NCI-H510A treated with DMSO at 0.1 percent for 48 hours (cell line): ENCODE data around the gene LEMD2.
A peak's percentile ranks its signal among the peaks of the same experiment; 100 is the strongest.
"Not testable (repeated sequence)": the region's sequence is repeated elsewhere in the genome, so short reads cannot be mapped to it uniquely, and the experiment has no call there.

Experiments used
- DNase-seq: peaks from one replicate; lab custom pipeline; 2025; lab: John Stamatoyannopoulos, UW

Gene LEMD2

GRCh38 chr6:33788694-33789549 lies at the start of gene LEMD2:
Gene LEMD2, minus strand, starts transcription at chr6:33789130. Its CDS starts 14 bp downstream, at chr6:33789116.
- peak; percentile 94 for DNase-seq

- peak; percentile 34 for DNase-seq
These were observed 49.2 kb upstream of the LEMD2 start for GRCh38 chr6:33837971-33838665.

GRCh38 chr6:33836806-33837469 lies 48.0 kb upstream of the LEMD2 start:
- no peak for DNase-seq

- peak; percentile 20 for DNase-seq
These were observed 45.8 kb upstream of the LEMD2 start for GRCh38 chr6:33834401-33835392.

GRCh38 chr6:33833599-33833998 lies 44.7 kb upstream of the LEMD2 start:
- no peak for DNase-seq

GRCh38 chr6:33832831-33833230 lies 43.9 kb upstream of the LEMD2 start:
- not testable (repeated sequence) for DNase-seq

- DNase-seq: not testable (repeated sequence)
These were observed 42.8 kb upstream of the LEMD2 start for GRCh38 chr6:33831725-33832124.

- DNase-seq: no peak
These were observed 41.8 kb upstream of the LEMD2 start for GRCh38 chr6:33830635-33831240.

GRCh38 chr6:33828764-33829731 lies 40.1 kb upstream of the LEMD2 start:
- DNase-seq: peak; percentile 58

- DNase-seq: peak; percentile 89
These were observed 39.5 kb upstream of the LEMD2 start for GRCh38 chr6:33828452-33828763.

- peak; percentile 77 for DNase-seq
These were observed 38.9 kb upstream of the LEMD2 start for GRCh38 chr6:33827546-33828451.

GRCh38 chr6:33826537-33826936 lies 37.6 kb upstream of the LEMD2 start:
- peak; percentile 62 for DNase-seq

- peak; percentile 87 for DNase-seq
These were observed 35.7 kb upstream of the LEMD2 start for GRCh38 chr6:33824461-33825154.

- no peak for DNase-seq
These were observed 34.9 kb upstream of the LEMD2 start for GRCh38 chr6:33823806-33824205.

GRCh38 chr6:33822575-33823395 lies 33.9 kb upstream of the LEMD2 start:
- peak; percentile 49 for DNase-seq

GRCh38 chr6:33820784-33821520 lies 32.0 kb upstream of the LEMD2 start:
- DNase-seq: no peak

- no peak for DNase-seq
These were observed 31.3 kb upstream of the LEMD2 start for GRCh38 chr6:33820243-33820642.
